Astrocyte (in vitro differentiated cells and primary cell): ENCODE results near the gene MAP2K2. TPM values are rescaled to one million over a fixed set of nuclear protein-coding genes. Genes with fewer than 3 reads are reported as not detected.

Source experiments
- DNase-seq: peaks from one replicate; pipeline ENCODE4 v3.0.0-alpha.2; 2010; ENCODE audit warnings: low read depth
- FAIRE-seq: peaks from 2 replicates; lab custom pipeline; 2011; peaks lifted over from hg19 to GRCh38; lab: Jason Lieb, UNC
- H2AFZ ChIP-seq: 2 replicates; pipeline ENCODE4 v1.6.0; 2012; ENCODE audit warnings: low read depth, low read length, inconsistent platforms
- H3K27ac ChIP-seq: 2 replicates; pipeline ENCODE4 v1.5.1; 2011; ENCODE audit warnings: low read depth, low read length, inconsistent platforms
- H3K27me3 ChIP-seq: 2 replicates; pipeline ENCODE4 v1.6.0; 2011; ENCODE audit warnings: low read length, inconsistent platforms; ENCODE audit not compliant: insufficient read depth
- H3K36me3 ChIP-seq: 2 replicates; pipeline ENCODE4 v1.5.1; 2011; ENCODE audit warnings: low read length, inconsistent platforms; ENCODE audit not compliant: insufficient read depth
- H3K4me1 ChIP-seq: 2 replicates; pipeline ENCODE4 v1.5.1; 2011; ENCODE audit warnings: low read length, inconsistent platforms; ENCODE audit not compliant: insufficient read depth
- H3K4me2 ChIP-seq: 2 replicates; pipeline ENCODE4 v1.6.0; 2012; ENCODE audit warnings: low read length, inconsistent platforms
- H3K4me3 ChIP-seq: 2 replicates; pipeline ENCODE4 v1.5.1; 2011; ENCODE audit warnings: low read depth, mild to moderate bottlenecking, low read length, inconsistent platforms; ENCODE audit not compliant: insufficient read depth
- H3K79me2 ChIP-seq: 2 replicates; pipeline ENCODE4 v1.6.0; 2012; ENCODE audit warnings: mild to moderate bottlenecking, low read length, inconsistent platforms; ENCODE audit not compliant: insufficient read depth
- H3K9ac ChIP-seq: 2 replicates; pipeline ENCODE4 v1.6.0; 2012; ENCODE audit warnings: mild to moderate bottlenecking, low read length, inconsistent platforms
- H3K9me3 ChIP-seq: 2 replicates; pipeline ENCODE4 v1.5.1; 2012; ENCODE audit warnings: low read depth, mild to moderate bottlenecking, low read length, inconsistent platforms; ENCODE audit not compliant: insufficient read depth
- H4K20me1 ChIP-seq: 2 replicates; pipeline ENCODE4 v1.6.0; 2012; ENCODE audit warnings: low read length, inconsistent platforms; ENCODE audit not compliant: insufficient read depth
- H3K27ac Mint-ChIP-seq: one replicate; pipeline ENCODE4 v1.8.0; 2021; ENCODE audit warnings: mild to moderate bottlenecking, mixed read lengths; ENCODE audit not compliant: unreplicated experiment
- H3K27me3 Mint-ChIP-seq: one replicate; pipeline ENCODE4 v1.8.0; 2021; ENCODE audit warnings: low read depth, mixed read lengths; ENCODE audit not compliant: unreplicated experiment
- H3K36me3 Mint-ChIP-seq: one replicate; pipeline ENCODE4 v1.8.0; 2021; ENCODE audit warnings: low read depth, mixed read lengths; ENCODE audit not compliant: unreplicated experiment
- H3K4me1 Mint-ChIP-seq: one replicate; pipeline ENCODE4 v1.8.0; 2021; ENCODE audit warnings: low read depth, mixed read lengths; ENCODE audit not compliant: unreplicated experiment
- H3K4me3 Mint-ChIP-seq: one replicate; pipeline ENCODE4 v1.8.0; 2021; ENCODE audit warnings: mild to moderate bottlenecking, moderate library complexity, mixed read lengths; ENCODE audit not compliant: unreplicated experiment
- H3K9me3 Mint-ChIP-seq: one replicate; pipeline ENCODE4 v1.8.0; 2021; ENCODE audit warnings: mild to moderate bottlenecking, mixed read lengths; ENCODE audit not compliant: unreplicated experiment
- CTCF ChIP-seq: IDR thresholded peaks from 2 replicates; pipeline ENCODE4 v1.5.1; 2011; ENCODE audit warnings: low read depth, mild to moderate bottlenecking, inconsistent platforms, low read length, moderate library complexity; ENCODE audit not compliant: insufficient read depth
- EZH2 ChIP-seq: IDR thresholded peaks from 2 replicates; pipeline ENCODE4 v1.6.1; 2012; ENCODE audit warnings: mild to moderate bottlenecking, low read length, inconsistent platforms; ENCODE audit not compliant: insufficient read depth
- total RNA-seq: library from RNA; stranded (reverse); gene quantifications from 2 replicates; pipeline ENCODE4 v1.2.1, GENCODE V29; 2021

The MAP2K2 gene
- total RNA-seq, 1 donor from 2014 or later = 190 TPM

GRCh38 chr19:4093643-4094175, 30.2 kb downstream of the MAP2K2 start:
- Histone ChIP-seq H3K9ac (no peak overlapping the region), H3K4me2 (no peak overlapping the region), H3K4me3 (no peak overlapping the region), H3K27me3 (no peaks in the 10 kb centered on the region), H3K79me2 (no peaks in the 10 kb centered on the region), H2AFZ (no peak overlapping the region), H3K27ac (no peak overlapping the region), H3K36me3 (peaks cover 3% of the 10 kb centered on the region), H3K9me3 (no peaks in the 10 kb centered on the region), H3K4me1 (no peaks in the 10 kb centered on the region), H4K20me1 (no peaks in the 10 kb centered on the region)
- Mint-ChIP-seq H3K9me3 (no peaks in the 10 kb centered on the region), H3K36me3 (peaks cover 8% of the 10 kb centered on the region), H3K27ac (no peak overlapping the region), H3K27me3 (no peaks in the 10 kb centered on the region), H3K4me1 (no peaks in the 10 kb centered on the region), H3K4me3 (no peak overlapping the region)
- DNase-seq (no peak), FAIRE-seq (no peak)
- no peak for TF ChIP-seq EZH2
- no peak for TF ChIP-seq CTCF

GRCh38 chr19:4090356-4091220, 33.3 kb downstream of the MAP2K2 start:
- no peak overlapping the region for H3K4me2 ChIP-seq
- DNase-seq = no peak

More at GRCh38 chr19:4090356-4091220, 33.3 kb downstream of the MAP2K2 start:
- H3K79me2 ChIP-seq = no peaks in the 10 kb centered on the region
- Mint-ChIP-seq H3K36me3 (peaks cover 4% of the 10 kb centered on the region), H3K4me1 (no peaks in the 10 kb centered on the region), H3K9me3 (no peaks in the 10 kb centered on the region), H3K27ac (no peak overlapping the region), H3K27me3 (no peaks in the 10 kb centered on the region), H3K4me3 (no peak overlapping the region)
- no peaks in the 10 kb centered on the region for H3K27me3 ChIP-seq
- no peaks in the 10 kb centered on the region for H4K20me1 ChIP-seq
- no peak overlapping the region for H3K27ac ChIP-seq
- H3K9me3 ChIP-seq = no peaks in the 10 kb centered on the region
- no peak overlapping the region for H3K4me3 ChIP-seq
- no peak for FAIRE-seq
- no peaks in the 10 kb centered on the region for H3K36me3 ChIP-seq
- TF ChIP-seq CTCF = no peak
- no peak for TF ChIP-seq EZH2
- no peaks in the 10 kb centered on the region for H3K4me1 ChIP-seq
- H2AFZ ChIP-seq = no peak overlapping the region
- no peak overlapping the region for H3K9ac ChIP-seq
